ENCODE measurements around the gene JPH2. TPM values are rescaled to one million over a fixed set of nuclear protein-coding genes. Genes with fewer than 3 reads are reported as not detected.

Gene JPH2
- total RNA-seq, 1 experiment from 2014 or later, result 21.7 TPM

- peaks cover 45% of the 10 kb centered on the region for H3K4me1 ChIP-seq (replicated peaks)
- peak overlapping the region; percentile 97 for H3K27ac ChIP-seq
- no peaks in the 10 kb centered on the region for H3K9me3 ChIP-seq (replicated peaks)
- no peaks in the 10 kb centered on the region for H3K27me3 ChIP-seq (replicated peaks)
- no peak overlapping the region for H3K4me3 ChIP-seq
- peaks cover 5% of the 10 kb centered on the region; the same call in 1 of the 2 replicates for H3K36me3 ChIP-seq
- no peak for DNase-seq (ENCODE audit: low read depth in 1 of 2, low spot score in 2 of 2)
Measured at GRCh38 chr20:44188752-44189151, 1.8 kb upstream of the JPH2 start.

GRCh38 chr20:44187772-44188709 is 1.1 kb upstream of the JPH2 start:
- Histone ChIP-seq H3K4me3 (peak overlapping the region; percentile 42), H3K27ac (peak overlapping the region; percentile 97), H3K9me3 (replicated peaks) (no peaks in the 10 kb centered on the region), H3K4me1 (replicated peaks) (peaks cover 47% of the 10 kb centered on the region), H3K27me3 (replicated peaks) (no peaks in the 10 kb centered on the region), H3K36me3 (peaks cover 5% of the 10 kb centered on the region; the same call in 1 of the 2 replicates)
- no peak for DNase-seq (ENCODE audit: low read depth in 1 of 2, low spot score in 2 of 2)

GRCh38 chr20:44186674-44187053 is 324 bp downstream of the JPH2 start:
- peak overlapping the region; percentile 97 for H3K27ac ChIP-seq
- H3K4me3 ChIP-seq, result peak overlapping the region; percentile 42
- H3K4me1 ChIP-seq (replicated peaks), result peaks cover 48% of the 10 kb centered on the region
- no peaks in the 10 kb centered on the region for H3K9me3 ChIP-seq (replicated peaks)
- no peaks in the 10 kb centered on the region for H3K27me3 ChIP-seq (replicated peaks)
- peak in 1 of 2 experiments; percentile 59 for DNase-seq (ENCODE audit: low read depth in 1 of 2, low spot score in 2 of 2)
- peaks cover 5% of the 10 kb centered on the region; the same call in 1 of the 2 replicates for H3K36me3 ChIP-seq

- Histone ChIP-seq H3K9me3 (replicated peaks) (no peaks in the 10 kb centered on the region), H3K27me3 (replicated peaks) (no peaks in the 10 kb centered on the region), H3K4me3 (peak overlapping the region; percentile 42), H3K27ac (peak overlapping the region; percentile 97), H3K4me1 (replicated peaks) (peaks cover 52% of the 10 kb centered on the region), H3K36me3 (peaks cover 8% of the 10 kb centered on the region)
- DNase-seq (ENCODE audit: low read depth in 1 of 2, low spot score in 2 of 2), result no peak
Measured at GRCh38 chr20:44186201-44186600, 787 bp downstream of the JPH2 start.

- H3K4me1 ChIP-seq (replicated peaks), result peaks cover 56% of the 10 kb centered on the region
- H3K27ac ChIP-seq, result no peak overlapping the region
- H3K27me3 ChIP-seq (replicated peaks), result no peaks in the 10 kb centered on the region
- H3K4me3 ChIP-seq, result peak overlapping the region; percentile 42
- no peaks in the 10 kb centered on the region for H3K9me3 ChIP-seq (replicated peaks)
- no peak for DNase-seq (ENCODE audit: low read depth in 1 of 2, low spot score in 2 of 2)
- H3K36me3 ChIP-seq, result peaks cover 8% of the 10 kb centered on the region
Measured at GRCh38 chr20:44185574-44185973, 1.4 kb downstream of the JPH2 start.

GRCh38 chr20:44183282-44183681 is 3.7 kb downstream of the JPH2 start:
- Histone ChIP-seq H3K27me3 (replicated peaks) (no peaks in the 10 kb centered on the region), H3K27ac (no peak overlapping the region), H3K4me1 (replicated peaks) (peaks cover 49% of the 10 kb centered on the region), H3K4me3 (no peak overlapping the region), H3K9me3 (replicated peaks) (no peaks in the 10 kb centered on the region), H3K36me3 (peaks cover 8% of the 10 kb centered on the region)
- DNase-seq (ENCODE audit: low read depth in 1 of 2, low spot score in 2 of 2), result no peak

- H3K4me1 ChIP-seq (replicated peaks), result peaks cover 45% of the 10 kb centered on the region
- H3K9me3 ChIP-seq (replicated peaks), result no peaks in the 10 kb centered on the region
- no peak for DNase-seq (ENCODE audit: low read depth in 1 of 2, low spot score in 2 of 2)
- H3K27me3 ChIP-seq (replicated peaks), result no peaks in the 10 kb centered on the region
- H3K27ac ChIP-seq, result no peak overlapping the region
- peaks cover 8% of the 10 kb centered on the region for H3K36me3 ChIP-seq
- no peak overlapping the region for H3K4me3 ChIP-seq
Measured at GRCh38 chr20:44182863-44183262, 4.1 kb downstream of the JPH2 start.

- H3K4me1 ChIP-seq (replicated peaks), result peaks cover 39% of the 10 kb centered on the region
- no peak overlapping the region for H3K27ac ChIP-seq
- H3K36me3 ChIP-seq, result peaks cover 8% of the 10 kb centered on the region
- DNase-seq (ENCODE audit: low read depth in 1 of 2, low spot score in 2 of 2), result no peak
- H3K27me3 ChIP-seq (replicated peaks), result no peaks in the 10 kb centered on the region
- H3K9me3 ChIP-seq (replicated peaks), result no peaks in the 10 kb centered on the region
- H3K4me3 ChIP-seq, result no peak overlapping the region
Measured at GRCh38 chr20:44182135-44182765, 4.7 kb downstream of the JPH2 start.

- Histone ChIP-seq H3K4me3 (no peak overlapping the region), H3K9me3 (replicated peaks) (no peaks in the 10 kb centered on the region), H3K27me3 (replicated peaks) (no peaks in the 10 kb centered on the region), H3K36me3 (peaks cover 8% of the 10 kb centered on the region), H3K27ac (no peak overlapping the region), H3K4me1 (replicated peaks) (peaks cover 33% of the 10 kb centered on the region)
- no peak for DNase-seq (ENCODE audit: low read depth in 1 of 2, low spot score in 2 of 2)
Measured at GRCh38 chr20:44181611-44182010, 5.4 kb downstream of the JPH2 start.

GRCh38 chr20:44180814-44181213 is 6.2 kb downstream of the JPH2 start:
- Histone ChIP-seq H3K36me3 (peaks cover 10% of the 10 kb centered on the region), H3K27me3 (replicated peaks) (no peaks in the 10 kb centered on the region), H3K4me1 (replicated peaks) (peaks cover 25% of the 10 kb centered on the region), H3K27ac (peak overlapping the region; percentile 24; the same call in 1 of the 2 replicates), H3K4me3 (no peak overlapping the region), H3K9me3 (replicated peaks) (no peaks in the 10 kb centered on the region)
- peak in 1 of 2 experiments; percentile 23 for DNase-seq (ENCODE audit: low read depth in 1 of 2, low spot score in 2 of 2)

GRCh38 chr20:44176833-44177534 is 10.0 kb downstream of the JPH2 start:
- Histone ChIP-seq H3K4me1 (replicated peaks) (peaks cover 22% of the 10 kb centered on the region), H3K9me3 (replicated peaks) (no peaks in the 10 kb centered on the region), H3K27me3 (replicated peaks) (no peaks in the 10 kb centered on the region), H3K27ac (no peak overlapping the region), H3K36me3 (peaks cover 18% of the 10 kb centered on the region), H3K4me3 (no peak overlapping the region)
- DNase-seq (ENCODE audit: low read depth in 1 of 2, low spot score in 2 of 2), result no peak

- peaks cover 29% of the 10 kb centered on the region for H3K4me1 ChIP-seq (replicated peaks)
- DNase-seq (ENCODE audit: low read depth in 1 of 2, low spot score in 2 of 2), result no peak
- H3K27ac ChIP-seq, result no peak overlapping the region
- H3K4me3 ChIP-seq, result no peak overlapping the region
- H3K9me3 ChIP-seq (replicated peaks), result no peaks in the 10 kb centered on the region
- no peaks in the 10 kb centered on the region for H3K27me3 ChIP-seq (replicated peaks)
- H3K36me3 ChIP-seq, result peaks cover 15% of the 10 kb centered on the region
Measured at GRCh38 chr20:44174996-44175765, 11.8 kb downstream of the JPH2 start.

- Histone ChIP-seq H3K36me3 (peaks cover 15% of the 10 kb centered on the region), H3K4me1 (replicated peaks) (peaks cover 30% of the 10 kb centered on the region), H3K27me3 (replicated peaks) (no peaks in the 10 kb centered on the region), H3K27ac (no peak overlapping the region), H3K4me3 (no peak overlapping the region), H3K9me3 (replicated peaks) (no peaks in the 10 kb centered on the region)
- DNase-seq (ENCODE audit: low read depth in 1 of 2, low spot score in 2 of 2), result no peak
Measured at GRCh38 chr20:44173846-44174245, 13.1 kb downstream of the JPH2 start.

Measured in SJSA1 (cell line).